Stimulated activated CD8-positive, alpha-beta memory T cell treated with anti-CD3 and anti-CD28 coated beads, Interleukin-15, amount 100 ng/mL, for 1 hour (primary cell): ENCODE results near the gene LGI2.

Experiments used
- DNase-seq: peaks from one replicate; pipeline ENCODE4 v3.0.0-alpha.2; 2020; ENCODE audit warnings: low read depth

LGI2 gene

DNA sequence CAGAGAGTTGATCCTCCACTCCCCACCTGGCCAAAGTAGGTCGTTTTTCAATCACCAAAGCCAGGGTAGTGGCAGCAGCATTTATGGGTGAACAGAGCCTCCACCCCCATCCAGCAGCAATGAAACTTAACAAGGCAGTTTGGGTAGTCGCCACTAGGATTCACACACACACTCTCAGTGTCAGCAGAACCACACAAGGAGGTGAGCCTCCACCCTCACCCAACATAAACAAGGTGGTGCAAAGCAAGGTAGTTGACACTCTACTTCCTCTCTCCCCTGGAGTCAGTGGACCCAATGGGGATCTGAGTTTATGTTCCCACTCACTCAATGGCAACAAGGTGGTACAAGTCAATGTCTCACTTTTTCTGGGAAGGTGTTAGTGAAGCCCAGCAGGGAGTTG, 67.5 kb downstream of the LGI2 start:
- no peak for DNase-seq

DNA sequence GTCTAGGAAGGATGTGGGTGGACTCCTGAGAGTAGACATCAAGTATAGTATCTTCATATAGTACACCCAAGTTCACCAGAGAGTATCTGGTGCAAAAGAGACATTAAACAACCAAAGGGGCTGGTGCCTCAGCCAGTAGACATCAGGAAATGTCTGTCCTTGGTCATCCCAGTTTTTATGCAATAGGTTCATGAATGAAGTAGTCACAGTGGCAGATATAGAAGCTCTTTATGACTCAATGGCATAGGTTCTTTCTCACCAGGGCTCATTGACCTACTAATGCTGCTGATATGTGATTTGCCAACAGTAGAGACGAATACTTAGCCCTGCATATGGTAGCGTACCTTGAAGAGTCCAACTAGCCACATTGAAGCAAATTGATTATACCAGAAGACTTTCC, 72.9 kb downstream of the LGI2 start:
- no peak for DNase-seq

DNA sequence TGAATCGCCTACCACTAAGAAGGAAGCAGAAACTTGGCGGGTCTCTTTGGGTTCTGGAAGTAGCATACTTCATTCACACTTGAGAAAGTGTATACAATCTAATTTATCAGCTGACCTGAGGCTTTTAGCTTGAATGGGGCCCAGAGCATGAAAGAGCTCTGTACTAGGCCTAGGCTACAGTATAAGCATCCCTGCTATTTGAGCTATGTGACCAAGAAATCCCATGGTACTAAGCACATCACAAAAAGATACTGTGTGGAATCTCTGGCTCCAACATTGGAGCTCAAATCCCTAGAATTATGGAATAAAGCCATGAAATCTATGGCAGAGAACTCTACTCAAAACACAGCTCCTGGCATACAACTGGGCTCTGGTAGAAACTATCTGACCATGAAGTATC, 74.0 kb downstream of the LGI2 start:
- DNase-seq, result no peak

DNA sequence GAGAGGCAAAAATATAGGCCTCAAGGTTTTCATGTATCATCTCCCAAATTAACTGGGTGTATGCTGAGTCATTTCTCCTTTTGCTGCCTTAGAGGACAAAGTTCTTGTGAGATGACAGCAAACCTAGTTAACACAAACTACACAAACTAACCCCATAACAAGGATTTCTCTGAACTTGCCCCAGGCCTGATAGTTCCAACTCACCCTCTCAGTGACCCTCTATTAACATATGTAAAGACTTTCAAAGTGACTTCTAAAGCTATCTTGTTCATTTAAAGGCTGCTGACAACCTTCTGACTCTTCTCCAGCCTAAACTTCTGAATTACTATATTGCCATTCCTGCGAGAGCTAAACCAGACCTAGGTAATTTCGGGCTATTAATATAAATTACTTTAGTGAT, 74.7 kb downstream of the LGI2 start:
- no peak for DNase-seq

DNA sequence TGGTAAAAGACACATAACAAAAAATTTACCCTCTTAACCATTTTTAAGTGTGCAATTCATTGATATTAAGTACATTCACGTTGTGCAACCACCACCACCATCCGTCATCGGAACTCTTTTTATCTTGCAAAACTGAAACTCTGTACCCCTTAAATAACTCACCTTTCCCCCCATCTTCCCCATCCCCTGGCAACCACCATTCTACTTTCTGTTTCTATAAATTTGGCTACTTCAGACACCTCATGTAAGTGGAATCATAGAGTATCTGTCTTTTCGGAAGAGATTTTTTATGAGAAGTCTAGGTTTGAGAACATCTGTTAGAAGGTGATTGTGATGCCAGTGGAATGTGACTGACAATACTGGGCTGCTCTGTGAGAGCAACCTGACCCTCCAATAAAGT, 78.1 kb downstream of the LGI2 start:
- DNase-seq, result no peak

DNA sequence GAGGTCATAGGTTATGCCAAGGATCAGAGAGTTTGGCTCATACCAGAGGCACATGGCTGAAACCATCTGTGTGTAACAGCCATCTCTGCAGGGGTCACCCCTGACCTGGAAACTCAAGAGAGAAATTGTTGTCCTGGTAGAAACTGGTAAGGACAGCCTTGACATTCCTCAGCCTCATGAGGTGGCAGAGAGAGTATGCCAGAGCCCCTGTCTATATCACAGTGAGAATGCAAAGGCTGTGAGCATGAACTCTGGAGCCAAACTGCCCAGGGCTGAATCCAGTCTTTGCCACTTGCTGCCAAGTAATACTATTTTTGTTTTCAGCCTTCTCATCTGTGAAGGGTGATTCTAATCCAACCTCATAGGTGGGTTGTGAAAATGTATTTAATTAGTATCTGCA, 80.8 kb downstream of the LGI2 start:
- DNase-seq, result no peak
